RWPE1 (cell line): Measurements from ENCODE around the gene LHFPL3.

ENCODE experiments used
- CTCF ChIA-PET: fragments of 350-600 bp; sonication (Branson Sonifier 250); formaldehyde crosslinking; extraction: SDS; loops from one replicate; lab custom pipeline; 2021; lab: Yijun Ruan, JAX
- POLR2A ChIA-PET: fragments of 400-600 bp; formaldehyde crosslinking; extraction: SDS; loops from one replicate; lab custom pipeline; 2020; ENCODE audit warnings: antibody characterized with exemption; ENCODE audit not compliant: low non-redundant PET; lab: Yijun Ruan, JAX
- DNase-seq: peaks from one replicate; pipeline ENCODE4 v3.0.0; 2012; ENCODE audit warnings: low spot score
- H3K27ac ChIP-seq: fragments of 450-650 bp; 2 replicates; pipeline ENCODE4 v1.5.1; 2017
- CTCF ChIP-seq: fragments of 450-650 bp; conservative IDR thresholded peaks from 2 replicates; pipeline ENCODE4 v1.5.1; 2017; ENCODE audit warnings: low read depth, mild to moderate bottlenecking

Gene LHFPL3

GRCh38 chr7:104480529-104480928, 152.1 kb downstream of the LHFPL3 start:
- H3K27ac ChIP-seq, result no peak overlapping the region
- ChIA-PET POLR2A (no interaction called here), CTCF (no interaction called here)
- no peak for DNase-seq
- no peak for TF ChIP-seq CTCF

GRCh38 chr7:104482362-104483037, 154.1 kb downstream of the LHFPL3 start:
- POLR2A ChIA-PET, result no interaction called here

GRCh38 chr7:104486931-104487330, 158.5 kb downstream of the LHFPL3 start:
- no peak for DNase-seq
- ChIA-PET POLR2A (no interaction called here), CTCF (no interaction called here)
- no peak for TF ChIP-seq CTCF
- H3K27ac ChIP-seq, result no peak overlapping the region

More at GRCh38 chr7:104482362-104483037, 154.1 kb downstream of the LHFPL3 start:
- no peak overlapping the region for H3K27ac ChIP-seq
- no peak for TF ChIP-seq CTCF
- CTCF ChIA-PET, result no interaction called here
- no peak for DNase-seq

- no peak for TF ChIP-seq CTCF
- CTCF ChIA-PET, result no interaction called here
- H3K27ac ChIP-seq, result no peak overlapping the region
- no peak for DNase-seq
- POLR2A ChIA-PET, result interaction anchor here (0.7 kb wide), 1 partner anchor 150 kb away, joined by 4 read pairs; no protein-coding TSS in a partner anchor
These were observed 159.2 kb downstream of the LHFPL3 start for GRCh38 chr7:104487642-104488041.

- DNase-seq, result no peak
- POLR2A ChIA-PET, result no interaction called here
- TF ChIP-seq CTCF, result no peak
- no peak overlapping the region for H3K27ac ChIP-seq
- CTCF ChIA-PET, result no interaction called here
These were observed 169.1 kb downstream of the LHFPL3 start for GRCh38 chr7:104497379-104497967.

- DNase-seq, result no peak
- TF ChIP-seq CTCF, result no peak
- ChIA-PET CTCF (no interaction called here), POLR2A (no interaction called here)
- no peak overlapping the region for H3K27ac ChIP-seq
These were observed 171.6 kb downstream of the LHFPL3 start for GRCh38 chr7:104499975-104500374.
